K562 (cell line): ENCODE data around the gene NR1H2.

ENCODE experiments used
- CBX2 ChIP-seq: fragments of 200-600 bp; sonication (generic); IDR thresholded peaks from one replicate; pipeline ENCODE4 v1.6.1; 2012; ENCODE audit warnings: mild to moderate bottlenecking, low read length, inconsistent platforms; ENCODE audit not compliant: insufficient read depth, poor library complexity, severe bottlenecking
- CHD2 ChIP-seq: IDR thresholded peaks from 2 replicates; pipeline ENCODE4 v1.6.1; 2011; ENCODE audit warnings: low read depth, low read length
- CTCF ChIP-seq, 3 experiments: IDR thresholded peaks in 2 of 3; conservative IDR thresholded peaks in 1 of 3; 2 replicates each; pipeline ENCODE4 v1.5.1; 2011 to 2012; ENCODE audit warnings: low read length in 3 of 3, mild to moderate bottlenecking in 3 of 3, control low read depth in 2 of 3, improper control_type of control experiment in 1 of 3, inconsistent platforms in 1 of 3, low read depth in 1 of 3, mixed read lengths in 1 of 3, moderate library complexity in 1 of 3; ENCODE audit not compliant: insufficient read depth in 2 of 3
- JUN ChIP-seq, 2 experiments: sonication (generic) in 1 of 2; formaldehyde crosslinking in 1 of 2; IDR thresholded peaks; 2 replicates each; pipeline versions ENCODE4 v1.6.1 to v1.8.0; 2012 to 2022; ENCODE audit warnings: borderline replicate concordance in 2 of 2, mild to moderate bottlenecking in 2 of 2, improper control_type of control experiment in 1 of 2, low read depth in 1 of 2, low read length in 1 of 2, missing genetic modification reagents in 1 of 2
- MAFG ChIP-seq: fragments of 450-650 bp; conservative IDR thresholded peaks from 2 replicates; pipeline ENCODE4 v1.6.1; 2016; ENCODE audit warnings: missing genetic modification characterization, missing compliant biosample characterization
- NFE2L1 ChIP-seq: fragments of 450-650 bp; IDR thresholded peaks from 2 replicates; pipeline ENCODE4 v1.6.1; 2016; ENCODE audit warnings: missing genetic modification characterization, low read depth, mild to moderate bottlenecking, missing compliant biosample characterization, moderate library complexity, borderline replicate concordance
- POLR2A ChIP-seq: fragments of 450-650 bp; conservative IDR thresholded peaks from 2 replicates; pipeline ENCODE4 v1.6.1; 2016
- POLR2AphosphoS5 ChIP-seq: IDR thresholded peaks from 2 replicates; pipeline ENCODE4 v1.6.1; 2011; ENCODE audit warnings: mild to moderate bottlenecking, low read depth, low read length, moderate library complexity; ENCODE audit not compliant: control insufficient read depth, insufficient read depth
- SMARCA4 ChIP-seq: fragments of 450-650 bp; IDR thresholded peaks from 2 replicates; pipeline ENCODE4 v1.6.1; 2016
- SREBF2 ChIP-seq: sonication (generic); formaldehyde crosslinking; IDR thresholded peaks from 2 replicates; pipeline ENCODE4 v1.4.0; 2020; ENCODE audit warnings: mild to moderate bottlenecking, missing genetic modification reagents
- ZNF644 ChIP-seq: fragments of 200-800 bp; sonication (Bioruptor generic); IDR thresholded peaks from 2 replicates; pipeline ENCODE4 v1.6.1; 2016; ENCODE audit warnings: low read depth, missing genetic modification characterization, missing compliant biosample characterization

DNA sequence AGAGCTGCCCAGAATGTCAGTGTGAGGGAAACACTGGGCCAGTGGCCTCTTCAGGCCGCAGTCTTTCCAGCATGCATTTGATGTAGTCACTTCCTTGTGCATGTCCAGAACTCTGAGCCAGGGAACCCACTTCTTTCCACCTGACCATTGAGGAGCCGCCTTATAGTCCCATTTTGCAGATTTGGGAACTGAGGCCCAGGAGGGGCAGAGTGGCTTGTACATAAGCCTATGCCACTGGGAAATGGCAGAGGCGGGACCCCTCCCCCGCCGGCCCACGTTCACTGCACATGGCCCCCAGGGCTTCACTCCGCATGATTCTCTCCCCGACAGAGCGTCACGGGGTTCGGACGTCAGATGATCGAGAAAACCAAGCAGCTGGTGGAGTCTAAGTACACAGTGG is 36.8 kb downstream of the NR1H2 start:
- no peak for TF ChIP-seq CHD2
- no peak for TF ChIP-seq NFE2L1
- TF ChIP-seq POLR2A = no peak
- no peak for TF ChIP-seq CBX2
- no peak for TF ChIP-seq SREBF2
- TF ChIP-seq POLR2AphosphoS5 = no peak
- no peak for TF ChIP-seq JUN (IDR thresholded peaks at IDR 0.05; ENCODE audit: borderline replicate concordance, low read depth, low read length)
- no peak for TF ChIP-seq JUN (CRISPR knock-in tag; IDR thresholded peaks at IDR 0.05; ENCODE audit: borderline replicate concordance)
- no peak for TF ChIP-seq MAFG (tag)
- TF ChIP-seq ZNF644 = no peak
- no peak for TF ChIP-seq CTCF (IDR thresholded peaks at IDR 0.05 in 2 of 3, conservative IDR thresholded peaks at IDR 0.05 in 1 of 3; ENCODE audit: insufficient read depth in 2 of 3, low read depth in 1 of 3, low read length in 3 of 3)
- no peak for TF ChIP-seq SMARCA4
